AG09309 (cell line): ENCODE results near the gene LSM10.

Experiments
- DNase-seq: peaks from one replicate; pipeline ENCODE4 v3.0.0-alpha.2; 2010; ENCODE audit warnings: low read depth
- H3K4me3 ChIP-seq: 2 replicates; pipeline ENCODE4 v1.5.1; 2011; ENCODE audit warnings: mild to moderate bottlenecking, low read depth, low read length, moderate library complexity; ENCODE audit not compliant: control insufficient read depth
- CTCF ChIP-seq: IDR thresholded peaks from 2 replicates; pipeline ENCODE4 v1.5.1; 2011; ENCODE audit warnings: mild to moderate bottlenecking, low read depth, low read length, inconsistent platforms; ENCODE audit not compliant: insufficient read depth, control insufficient read depth; ENCODE audit errors: missing control alignments

The LSM10 gene

GRCh38 chr1:36415661-36416326 is 18.1 kb upstream of the LSM10 start:
- H3K4me3 ChIP-seq = no peak overlapping the region
- no peak for DNase-seq
- TF ChIP-seq CTCF = no peak

- no peak overlapping the region for H3K4me3 ChIP-seq
- no peak for DNase-seq
- TF ChIP-seq CTCF = no peak
Measured at GRCh38 chr1:36414384-36414783, 16.7 kb upstream of the LSM10 start.

- no peak for TF ChIP-seq CTCF
- no peak overlapping the region for H3K4me3 ChIP-seq
- DNase-seq = no peak
Measured at GRCh38 chr1:36411674-36412648, 14.3 kb upstream of the LSM10 start.

GRCh38 chr1:36408479-36408878 is 10.8 kb upstream of the LSM10 start:
- no peak for DNase-seq
- H3K4me3 ChIP-seq = no peak overlapping the region
- TF ChIP-seq CTCF = no peak

GRCh38 chr1:36406440-36406839 is 8.7 kb upstream of the LSM10 start:
- no peak for TF ChIP-seq CTCF
- DNase-seq = no peak
- H3K4me3 ChIP-seq = no peak overlapping the region

GRCh38 chr1:36402504-36402890 is 4.8 kb upstream of the LSM10 start:
- no peak overlapping the region for H3K4me3 ChIP-seq
- DNase-seq = no peak

More at GRCh38 chr1:36402504-36402890, 4.8 kb upstream of the LSM10 start:
- TF ChIP-seq CTCF = no peak
